ENCODE results near the gene RPS15. TPM values are rescaled to one million over a fixed set of nuclear protein-coding genes. Genes with fewer than 3 reads are reported as not detected.
A peak's percentile ranks its signal among the peaks of the same experiment; 100 is the strongest.

The RPS15 gene
- total RNA-seq, 1 donor from 2014 or later = 753 TPM

GRCh38 chr19:1457031-1457739 lies 19.0 kb downstream of the RPS15 start:
- no peak for ATAC-seq
- intact Hi-C loops (cut with DNase I) = no loop called here
- DNase-seq (ENCODE audit: low spot score) = no peak

GRCh38 chr19:1457892-1458291 lies 19.7 kb downstream of the RPS15 start:
- intact Hi-C loops (cut with DNase I) = no loop called here
- no peak for ATAC-seq
- DNase-seq (ENCODE audit: low spot score) = no peak

- ATAC-seq = no peak
- DNase-seq (ENCODE audit: low spot score) = no peak
- intact Hi-C loops (cut with DNase I) = no loop called here
These were observed 21.3 kb downstream of the RPS15 start for GRCh38 chr19:1459479-1459878.

- ATAC-seq (peak; percentile 12), DNase-seq (ENCODE audit: low spot score) (no peak)
- intact Hi-C loops (cut with DNase I) = no loop called here
These were observed 22.1 kb downstream of the RPS15 start for GRCh38 chr19:1460033-1460995.

- intact Hi-C loops (cut with DNase I) = no loop called here
- no peak for ATAC-seq
- DNase-seq (ENCODE audit: low spot score) = no peak
These were observed 23.7 kb downstream of the RPS15 start for GRCh38 chr19:1461862-1462261.

GRCh38 chr19:1465191-1466016 lies 27.2 kb downstream of the RPS15 start:
- ATAC-seq = no peak
- intact Hi-C loops (cut with DNase I) = no loop called here
- DNase-seq (ENCODE audit: low spot score) = no peak

- ATAC-seq (no peak), DNase-seq (ENCODE audit: low spot score) (no peak)
- intact Hi-C loops (cut with DNase I) = no loop called here
These were observed 27.8 kb downstream of the RPS15 start for GRCh38 chr19:1466018-1466460.

- intact Hi-C loops (cut with DNase I) = no loop called here
- ATAC-seq (no peak), DNase-seq (ENCODE audit: low spot score) (no peak)
These were observed 28.4 kb downstream of the RPS15 start for GRCh38 chr19:1466461-1467214.

- DNase-seq (ENCODE audit: low spot score) (no peak), ATAC-seq (no peak)
- intact Hi-C loops (cut with DNase I) = no loop called here
These were observed 29.0 kb downstream of the RPS15 start for GRCh38 chr19:1467215-1467489.

GRCh38 chr19:1467490-1468273 lies 29.5 kb downstream of the RPS15 start:
- DNase-seq (ENCODE audit: low spot score) (no peak), ATAC-seq (no peak)
- intact Hi-C loops (cut with DNase I) = no loop called here

GRCh38 chr19:1468274-1468820 lies 30.2 kb downstream of the RPS15 start:
- intact Hi-C loops (cut with DNase I) = no loop called here
- no peak for DNase-seq (ENCODE audit: low spot score)
- no peak for ATAC-seq

GRCh38 chr19:1468821-1469254 lies 30.6 kb downstream of the RPS15 start:
- DNase-seq (ENCODE audit: low spot score) = no peak
- intact Hi-C loops (cut with DNase I) = no loop called here
- no peak for ATAC-seq

- ATAC-seq = no peak
- DNase-seq (ENCODE audit: low spot score) = no peak
- intact Hi-C loops (cut with DNase I) = no loop called here
These were observed 31.3 kb downstream of the RPS15 start for GRCh38 chr19:1469255-1470054.

GRCh38 chr19:1470055-1470304 lies 31.8 kb downstream of the RPS15 start:
- DNase-seq (ENCODE audit: low spot score) = no peak
- ATAC-seq = no peak
- intact Hi-C loops (cut with DNase I) = no loop called here

GRCh38 chr19:1470305-1471009 lies 32.3 kb downstream of the RPS15 start:
- no peak for DNase-seq (ENCODE audit: low spot score)
- intact Hi-C loops (cut with DNase I) = no loop called here
- ATAC-seq = peak; percentile 40

- no peak for DNase-seq (ENCODE audit: low spot score)
- intact Hi-C loops (cut with DNase I) = no loop called here
- no peak for ATAC-seq
These were observed 32.9 kb downstream of the RPS15 start for GRCh38 chr19:1471010-1471514.

Measured in sciatic nerve (tissue), 2 donors.